ENCODE data around the gene RAB3IL1.

Gene RAB3IL1

DNA sequence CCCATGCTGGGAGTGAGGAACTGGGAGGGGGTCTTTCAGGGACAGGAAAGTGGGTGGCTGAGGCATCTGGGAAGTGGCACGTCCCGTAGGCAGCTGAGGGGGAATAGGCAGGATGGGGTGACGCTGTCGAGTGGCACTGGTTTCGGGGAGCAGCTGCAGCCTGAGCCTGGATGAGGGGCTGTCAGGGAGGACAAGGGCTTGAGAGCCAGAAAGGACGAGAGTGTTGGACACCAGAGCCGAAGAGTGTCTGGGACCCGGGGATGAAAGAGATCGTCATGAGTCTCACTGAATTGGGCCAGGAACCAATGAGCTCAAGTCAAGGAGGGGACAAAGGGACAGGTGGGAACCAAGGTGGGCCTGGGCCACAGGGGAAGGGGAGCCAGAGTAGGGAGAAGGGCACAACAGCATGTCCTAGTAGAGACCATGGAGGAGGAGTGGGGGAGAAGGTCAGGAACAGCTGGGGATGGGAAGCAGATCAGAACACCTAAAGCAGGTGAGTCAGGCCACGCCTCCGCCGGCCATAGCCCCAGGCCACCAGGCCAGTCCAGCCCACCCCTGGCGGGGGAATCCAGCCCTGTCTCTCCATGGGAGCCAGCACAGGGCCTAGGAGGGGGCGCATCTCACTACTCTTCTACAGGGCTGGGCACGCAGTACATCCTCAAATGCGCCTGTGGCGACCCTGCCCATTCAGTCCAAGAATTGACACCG is 4.2 kb downstream of the RAB3IL1 start:
- no peak overlapping the region for H2BK120ac ChIP-seq (ENCODE audit: low read depth, low read length)
- no peak for DNase-seq
- no peak overlapping the region for H4K8ac ChIP-seq (ENCODE audit: low read length)
- no peak overlapping the region for H3K18ac ChIP-seq (ENCODE audit: low read depth in 1 of 2, low read length in 2 of 2)
- no peak overlapping the region for H3K9ac ChIP-seq (ENCODE audit: low read length)
- H4K91ac ChIP-seq (ENCODE audit: low read length): no peak overlapping the region
- no peak overlapping the region for H3K4me3 ChIP-seq (ENCODE audit: insufficient read depth in 1 of 2, low read depth in 1 of 2, low read length in 2 of 2)
- no peak overlapping the region for H3K23ac ChIP-seq (ENCODE audit: low read length in 2 of 2)
- H2BK15ac ChIP-seq (ENCODE audit: low read depth, poor library complexity, severe bottlenecking): no peak overlapping the region
- no peak overlapping the region for H2AFZ ChIP-seq (ENCODE audit: low read depth, low read length)
- H3K9me3 ChIP-seq (ENCODE audit: control insufficient read depth, low read length): no peaks in the 10 kb centered on the region
- H2AK5ac ChIP-seq (ENCODE audit: low read length, severe bottlenecking): no peak overlapping the region
- H3K27ac ChIP-seq (ENCODE audit: low read length, poor library complexity, severe bottlenecking): no peak overlapping the region
- H3K4me1 ChIP-seq (ENCODE audit: control insufficient read depth, insufficient read depth, low read depth, low read length): peaks cover 13% of the 10 kb centered on the region
- H3K36me3 ChIP-seq (ENCODE audit: control insufficient read depth in 1 of 2, insufficient read depth in 2 of 2, low read depth in 1 of 2, low read length in 2 of 2): no peaks in the 10 kb centered on the region
- H3K27me3 ChIP-seq (ENCODE audit: control insufficient read depth in 1 of 2, insufficient read depth in 1 of 2, low read length in 2 of 2): peaks cover 0 to 31% of the 10 kb centered on the region in 2 experiments
- H2BK12ac ChIP-seq (ENCODE audit: low read length in 2 of 2): no peak overlapping the region
- no peak overlapping the region for H3K14ac ChIP-seq (ENCODE audit: low read length in 2 of 2)
- 91% methylated on average over 18 of the region's 18 CpGs for WGBS
- H3K4me2 ChIP-seq (ENCODE audit: low read length, poor library complexity, severe bottlenecking): no peak overlapping the region
- H3K4ac ChIP-seq (ENCODE audit: low read depth in 1 of 2, low read length in 2 of 2): no peak overlapping the region
- H2BK5ac ChIP-seq (ENCODE audit: low read depth, low read length, poor library complexity, severe bottlenecking): no peak overlapping the region
- H3K79me1 ChIP-seq (replicated peaks; ENCODE audit: low read length, poor library complexity, severe bottlenecking): no peaks in the 10 kb centered on the region

DNA sequence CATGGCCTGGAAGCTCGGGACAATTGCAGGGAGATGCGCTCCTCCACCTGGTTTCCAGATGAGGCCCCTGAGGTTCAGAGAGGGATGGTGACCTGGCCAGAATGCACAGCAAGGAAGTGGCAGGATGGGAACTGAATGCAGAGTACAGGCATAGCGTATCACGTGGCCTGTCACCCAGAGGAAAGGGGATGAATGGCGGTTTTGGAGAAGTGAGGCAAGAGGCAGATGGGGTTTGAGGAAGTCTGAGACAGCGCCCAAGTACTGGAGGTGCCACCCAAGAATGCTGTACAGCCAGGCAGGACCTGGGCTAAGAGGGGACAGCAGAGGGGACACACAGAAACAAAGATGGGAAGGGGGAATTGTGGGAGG is 4.9 kb downstream of the RAB3IL1 start:
- no peak overlapping the region for H3K9ac ChIP-seq (ENCODE audit: low read length)
- H2BK5ac ChIP-seq (ENCODE audit: low read depth, low read length, poor library complexity, severe bottlenecking): no peak overlapping the region
- no peaks in the 10 kb centered on the region for H3K9me3 ChIP-seq (ENCODE audit: control insufficient read depth, low read length)
- no peak overlapping the region for H3K27ac ChIP-seq (ENCODE audit: low read length, poor library complexity, severe bottlenecking)
- WGBS: 93% methylated on average over 6 of the region's 6 CpGs
- no peak overlapping the region for H2AK5ac ChIP-seq (ENCODE audit: low read length, severe bottlenecking)
- no peak overlapping the region for H2BK12ac ChIP-seq (ENCODE audit: low read length in 2 of 2)
- no peak overlapping the region for H3K23ac ChIP-seq (ENCODE audit: low read length in 2 of 2)
- H3K4me2 ChIP-seq (ENCODE audit: low read length, poor library complexity, severe bottlenecking): no peak overlapping the region
- H3K36me3 ChIP-seq (ENCODE audit: control insufficient read depth in 1 of 2, insufficient read depth in 2 of 2, low read depth in 1 of 2, low read length in 2 of 2): peaks cover 0 to 4% of the 10 kb centered on the region in 2 experiments
- H3K27me3 ChIP-seq (ENCODE audit: control insufficient read depth in 1 of 2, insufficient read depth in 1 of 2, low read length in 2 of 2): peaks cover 0 to 25% of the 10 kb centered on the region in 2 experiments
- H2AFZ ChIP-seq (ENCODE audit: low read depth, low read length): no peak overlapping the region
- H4K91ac ChIP-seq (ENCODE audit: low read length): no peak overlapping the region
- H2BK15ac ChIP-seq (ENCODE audit: low read depth, poor library complexity, severe bottlenecking): no peak overlapping the region
- H3K4ac ChIP-seq (ENCODE audit: low read depth in 1 of 2, low read length in 2 of 2): no peak overlapping the region
- DNase-seq: no peak
- no peak overlapping the region for H3K18ac ChIP-seq (ENCODE audit: low read depth in 1 of 2, low read length in 2 of 2)
- H2BK120ac ChIP-seq (ENCODE audit: low read depth, low read length): no peak overlapping the region
- H3K14ac ChIP-seq (ENCODE audit: low read length in 2 of 2): no peak overlapping the region
- no peak overlapping the region for H4K8ac ChIP-seq (ENCODE audit: low read length)
- no peaks in the 10 kb centered on the region for H3K79me1 ChIP-seq (replicated peaks; ENCODE audit: low read length, poor library complexity, severe bottlenecking)
- H3K4me1 ChIP-seq (ENCODE audit: control insufficient read depth, insufficient read depth, low read depth, low read length): peaks cover 10% of the 10 kb centered on the region
- H3K4me3 ChIP-seq (ENCODE audit: insufficient read depth in 1 of 2, low read depth in 1 of 2, low read length in 2 of 2): no peak overlapping the region

DNA sequence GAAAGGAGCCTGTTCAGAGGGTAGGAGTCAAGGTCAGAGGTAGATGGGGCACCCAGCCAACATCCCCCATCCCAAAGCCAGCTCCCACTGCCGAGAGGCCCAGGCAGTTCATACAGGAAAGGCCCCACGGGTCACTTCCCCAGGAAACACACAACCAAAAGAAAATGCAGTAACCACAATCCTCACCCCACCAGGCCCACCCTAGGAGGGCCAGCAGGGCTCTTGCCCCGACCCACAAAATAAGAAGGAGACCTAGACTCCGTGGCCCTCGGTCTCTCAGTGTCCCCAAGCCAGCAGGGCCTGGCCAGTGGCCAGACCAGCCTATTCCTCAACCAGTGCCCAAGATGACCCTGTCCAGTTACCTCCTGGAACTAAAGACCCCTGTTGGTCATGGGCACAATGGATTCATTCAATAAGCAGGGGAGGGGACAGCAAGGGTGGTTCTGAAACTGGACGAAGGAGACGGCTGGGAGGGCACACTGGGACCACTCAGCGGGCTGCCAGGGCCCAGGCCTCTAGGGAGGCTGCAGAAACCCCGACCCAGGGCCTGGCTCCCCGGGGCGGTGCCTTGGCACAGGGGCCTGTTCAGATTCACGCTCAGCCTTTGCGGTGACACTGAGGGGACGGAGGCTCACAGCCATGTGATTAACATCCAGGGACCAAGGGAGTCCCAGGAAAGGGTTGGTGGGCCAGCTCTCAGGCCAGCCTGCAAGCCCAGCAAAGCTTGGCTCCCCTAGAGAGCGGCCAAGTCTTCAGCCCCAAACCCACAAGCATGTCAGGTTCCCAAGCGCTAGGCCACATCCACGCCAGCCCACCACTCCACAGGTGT is 5.5 kb downstream of the RAB3IL1 start:
- Histone ChIP-seq H3K4me1 (ENCODE audit: control insufficient read depth, insufficient read depth, low read depth, low read length) (peaks cover 5% of the 10 kb centered on the region), H3K9me3 (ENCODE audit: control insufficient read depth, low read length) (no peaks in the 10 kb centered on the region), H3K27ac (ENCODE audit: low read length, poor library complexity, severe bottlenecking) (no peak overlapping the region), H3K36me3 (ENCODE audit: control insufficient read depth in 1 of 2, insufficient read depth in 2 of 2, low read depth in 1 of 2, low read length in 2 of 2) (peaks cover 0 to 10% of the 10 kb centered on the region in 2 experiments), H2AK5ac (ENCODE audit: low read length, severe bottlenecking) (no peak overlapping the region), H3K27me3 (ENCODE audit: control insufficient read depth in 1 of 2, insufficient read depth in 1 of 2, low read length in 2 of 2) (peaks cover 0 to 24% of the 10 kb centered on the region in 2 experiments), H3K18ac (ENCODE audit: low read depth in 1 of 2, low read length in 2 of 2) (no peak overlapping the region), H3K4me3 (ENCODE audit: insufficient read depth in 1 of 2, low read depth in 1 of 2, low read length in 2 of 2) (no peak overlapping the region), H2BK5ac (ENCODE audit: low read depth, low read length, poor library complexity, severe bottlenecking) (no peak overlapping the region), H4K91ac (ENCODE audit: low read length) (no peak overlapping the region), H3K4me2 (ENCODE audit: low read length, poor library complexity, severe bottlenecking) (no peak overlapping the region), H3K14ac (ENCODE audit: low read length in 2 of 2) (no peak overlapping the region), H3K9ac (ENCODE audit: low read length) (peak overlapping the region; percentile 32), H4K8ac (ENCODE audit: low read length) (no peak overlapping the region), H2AFZ (ENCODE audit: low read depth, low read length) (no peak overlapping the region), H2BK15ac (ENCODE audit: low read depth, poor library complexity, severe bottlenecking) (no peak overlapping the region), H3K4ac (ENCODE audit: low read depth in 1 of 2, low read length in 2 of 2) (no peak overlapping the region), H2BK120ac (ENCODE audit: low read depth, low read length) (no peak overlapping the region), H2BK12ac (ENCODE audit: low read length in 2 of 2) (no peak overlapping the region), H3K23ac (ENCODE audit: low read length in 2 of 2) (no peak overlapping the region), H3K79me1 (replicated peaks; ENCODE audit: low read length, poor library complexity, severe bottlenecking) (no peaks in the 10 kb centered on the region)
- no peak for DNase-seq
- 86% methylated on average over 17 of the region's 17 CpGs for WGBS

DNA sequence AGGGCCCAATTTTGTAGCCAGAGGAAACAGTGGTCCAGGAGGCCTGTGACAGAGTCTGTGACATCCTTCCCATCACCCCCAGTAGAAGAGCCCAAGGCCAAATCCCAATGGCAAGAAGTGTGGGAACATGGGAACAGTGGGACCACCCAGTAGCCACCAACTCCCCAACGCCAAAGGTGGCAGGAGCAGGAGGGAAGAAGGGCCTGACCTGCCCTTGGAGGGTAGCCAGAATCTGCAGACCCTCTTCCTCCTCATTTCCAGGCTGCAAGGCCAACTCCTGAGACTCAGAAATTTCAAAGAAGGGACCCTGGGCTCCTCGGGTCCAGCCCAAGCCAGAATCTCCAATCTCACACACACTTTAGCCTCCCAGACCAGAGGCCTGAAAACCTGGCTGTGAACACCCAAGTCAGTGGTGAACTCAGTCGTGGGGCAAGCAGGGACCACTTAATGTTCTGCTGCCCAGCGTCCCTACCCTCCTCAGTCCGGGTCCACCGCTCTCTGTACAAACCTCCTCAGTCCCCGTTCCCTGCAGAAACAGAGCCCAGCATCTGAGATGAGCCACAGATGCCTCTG is 6.2 kb downstream of the RAB3IL1 start:
- Histone ChIP-seq H3K4me1 (ENCODE audit: control insufficient read depth, insufficient read depth, low read depth, low read length) (peaks cover 4% of the 10 kb centered on the region), H3K27me3 (ENCODE audit: control insufficient read depth in 1 of 2, insufficient read depth in 1 of 2, low read length in 2 of 2) (peaks cover 0 to 17% of the 10 kb centered on the region in 2 experiments), H3K23ac (ENCODE audit: low read length in 2 of 2) (no peak overlapping the region), H2BK15ac (ENCODE audit: low read depth, poor library complexity, severe bottlenecking) (no peak overlapping the region), H2BK120ac (ENCODE audit: low read depth, low read length) (no peak overlapping the region), H2BK5ac (ENCODE audit: low read depth, low read length, poor library complexity, severe bottlenecking) (no peak overlapping the region), H3K36me3 (ENCODE audit: control insufficient read depth in 1 of 2, insufficient read depth in 2 of 2, low read depth in 1 of 2, low read length in 2 of 2) (peaks cover 0 to 17% of the 10 kb centered on the region in 2 experiments), H3K4ac (ENCODE audit: low read depth in 1 of 2, low read length in 2 of 2) (no peak overlapping the region), H3K79me1 (replicated peaks; ENCODE audit: low read length, poor library complexity, severe bottlenecking) (no peaks in the 10 kb centered on the region), H4K8ac (ENCODE audit: low read length) (no peak overlapping the region), H3K18ac (ENCODE audit: low read depth in 1 of 2, low read length in 2 of 2) (no peak overlapping the region), H2AK5ac (ENCODE audit: low read length, severe bottlenecking) (no peak overlapping the region), H3K4me3 (ENCODE audit: insufficient read depth in 1 of 2, low read depth in 1 of 2, low read length in 2 of 2) (no peak overlapping the region), H4K91ac (ENCODE audit: low read length) (no peak overlapping the region), H3K9me3 (ENCODE audit: control insufficient read depth, low read length) (no peaks in the 10 kb centered on the region), H3K9ac (ENCODE audit: low read length) (peak overlapping the region; percentile 32), H3K14ac (ENCODE audit: low read length in 2 of 2) (no peak overlapping the region), H2AFZ (ENCODE audit: low read depth, low read length) (no peak overlapping the region), H3K4me2 (ENCODE audit: low read length, poor library complexity, severe bottlenecking) (no peak overlapping the region), H3K27ac (ENCODE audit: low read length, poor library complexity, severe bottlenecking) (no peak overlapping the region), H2BK12ac (ENCODE audit: low read length in 2 of 2) (no peak overlapping the region)
- DNase-seq: no peak
- WGBS: 83% methylated on average over 6 of the region's 7 CpGs

Data from mesenchymal stem cell (in vitro differentiated cells and primary cell).